HEK293 (cell line): Measurements from ENCODE around the gene LMNA.

ENCODE experiments used
- CTCF ChIA-PET: fragments of 350-600 bp; formaldehyde crosslinking; extraction: SDS; loops from one replicate; lab custom pipeline; 2021; ENCODE audit warnings: antibody characterized with exemption; lab: Yijun Ruan, JAX
- POLR2A ChIA-PET: fragments of 300-600 bp; formaldehyde crosslinking; extraction: SDS; loops from one replicate; lab custom pipeline; 2020; ENCODE audit warnings: antibody characterized with exemption, inconsistent platforms; lab: Yijun Ruan, JAX
- H3K27ac ChIP-seq: fragments of 200-500 bp; sonication (Bioruptor generic); 2 replicates; pipeline ENCODE4 v1.5.1; 2014; ENCODE audit warnings: low read depth, low read length, control low read depth, inconsistent platforms; ENCODE audit errors: extremely low read depth
- H3K36me3 ChIP-seq, 2 experiments: fragments of 200-500 bp in 1 of 2; sonication (Bioruptor generic) in 1 of 2; 1 replicate in 1 of 2; 2 replicates in 1 of 2; pipeline ENCODE4 v1.5.1; 2014 to 2017; ENCODE audit warnings: inconsistent platforms in 2 of 2, low read length in 2 of 2; ENCODE audit not compliant: control insufficient read depth in 2 of 2, insufficient read depth in 1 of 2
- H3K4me1 ChIP-seq: fragments of 200-500 bp; sonication (Bioruptor generic); 2 replicates; pipeline ENCODE4 v1.5.1; 2014; ENCODE audit warnings: mild to moderate bottlenecking, low read length, inconsistent platforms; ENCODE audit not compliant: control insufficient read depth, insufficient read depth
- H3K4me3 ChIP-seq: 2 replicates; pipeline ENCODE4 v1.5.1; 2011; ENCODE audit warnings: low read depth, mild to moderate bottlenecking, control low read depth, low read length, moderate library complexity
- H3K9me3 ChIP-seq: fragments of 200-500 bp; sonication (Bioruptor generic); 2 replicates; pipeline ENCODE4 v1.5.1; 2014; ENCODE audit warnings: low read depth, low read length, inconsistent platforms; ENCODE audit not compliant: control insufficient read depth, insufficient read depth
- GLI2 ChIP-seq: fragments of 450-650 bp; formaldehyde crosslinking; IDR thresholded peaks from 2 replicates; pipeline ENCODE4; 2017; ENCODE audit warnings: missing biosample characterization, missing genetic modification characterization, low read depth, borderline replicate concordance
- PRDM2 ChIP-seq: fragments of 450-650 bp; formaldehyde crosslinking; IDR thresholded peaks from 2 replicates; pipeline ENCODE4 v1.5.1; 2016; ENCODE audit warnings: missing biosample characterization, missing genetic modification characterization, borderline replicate concordance
- RBAK ChIP-seq: fragments of 450-650 bp; formaldehyde crosslinking; IDR thresholded peaks from 2 replicates; pipeline ENCODE4 v1.5.1; 2016; ENCODE audit warnings: missing biosample characterization, missing genetic modification characterization
- TRIM28 ChIP-seq: IDR thresholded peaks from 2 replicates; pipeline ENCODE4 v1.6.1; 2011; ENCODE audit warnings: low read length, control low read depth, borderline replicate concordance
- ZBTB21 ChIP-seq: fragments of 450-650 bp; formaldehyde crosslinking; IDR thresholded peaks from 2 replicates; pipeline ENCODE4 v1.5.1; 2017; ENCODE audit warnings: missing biosample characterization, missing genetic modification characterization
- ZBTB26 ChIP-seq: fragments of 450-650 bp; formaldehyde crosslinking; optimal IDR thresholded peaks from 2 replicates; pipeline ENCODE3; 2016; ENCODE audit warnings: missing biosample characterization, mild to moderate bottlenecking, missing genetic modification characterization
- ZBTB6 ChIP-seq: fragments of 450-650 bp; formaldehyde crosslinking; IDR thresholded peaks from 2 replicates; pipeline ENCODE4 v1.5.1; 2017; ENCODE audit warnings: missing biosample characterization, missing genetic modification characterization
- ZEB2 ChIP-seq: fragments of 450-650 bp; formaldehyde crosslinking; IDR thresholded peaks from 2 replicates; pipeline ENCODE4 v1.5.1; 2016; ENCODE audit warnings: missing biosample characterization, missing genetic modification characterization
- ZNF10 ChIP-seq: fragments of 450-650 bp; formaldehyde crosslinking; IDR thresholded peaks from 2 replicates; pipeline ENCODE4 v1.5.1; 2017; ENCODE audit warnings: missing biosample characterization, missing genetic modification characterization
- ZNF133 ChIP-seq: fragments of 450-650 bp; formaldehyde crosslinking; IDR thresholded peaks from 2 replicates; pipeline ENCODE4 v1.5.1; 2016; ENCODE audit warnings: missing biosample characterization, missing genetic modification characterization
- ZNF211 ChIP-seq: fragments of 450-650 bp; formaldehyde crosslinking; IDR thresholded peaks from 2 replicates; pipeline ENCODE4 v1.5.1; 2016; ENCODE audit warnings: low read depth, missing biosample characterization, missing genetic modification characterization
- ZNF324 ChIP-seq: fragments of 450-650 bp; formaldehyde crosslinking; IDR thresholded peaks from 2 replicates; pipeline ENCODE4 v1.5.1; 2016; ENCODE audit warnings: missing biosample characterization, missing genetic modification characterization
- ZNF391 ChIP-seq: fragments of 450-650 bp; formaldehyde crosslinking; IDR thresholded peaks from 2 replicates; pipeline ENCODE4 v1.5.1; 2016; ENCODE audit warnings: low read depth, missing biosample characterization, missing genetic modification characterization, borderline replicate concordance
- ZNF501 ChIP-seq: fragments of 450-650 bp; formaldehyde crosslinking; IDR thresholded peaks from 2 replicates; pipeline ENCODE4 v1.5.1; 2016; ENCODE audit warnings: missing biosample characterization, missing genetic modification characterization
- ZNF510 ChIP-seq: fragments of 450-650 bp; formaldehyde crosslinking; IDR thresholded peaks from 2 replicates; pipeline ENCODE4 v1.5.1; 2018; ENCODE audit warnings: mild to moderate bottlenecking, missing genetic modification characterization, missing biosample characterization; ENCODE audit not compliant: insufficient replicate concordance
- ZNF513 ChIP-seq: fragments of 450-650 bp; IDR thresholded peaks from 2 replicates; pipeline ENCODE4 v1.5.1; 2018; ENCODE audit warnings: missing biosample characterization, missing genetic modification characterization
- ZNF514 ChIP-seq: fragments of 450-650 bp; formaldehyde crosslinking; IDR thresholded peaks from 2 replicates; pipeline ENCODE4 v1.5.1; 2016; ENCODE audit warnings: missing biosample characterization, missing genetic modification characterization
- ZNF549 ChIP-seq: fragments of 450-650 bp; IDR thresholded peaks from 2 replicates; pipeline ENCODE4 v1.5.1; 2018; ENCODE audit warnings: missing biosample characterization, missing genetic modification characterization, mild to moderate bottlenecking, inconsistent platforms, moderate library complexity
- ZNF660 ChIP-seq: fragments of 450-650 bp; IDR thresholded peaks from 2 replicates; pipeline ENCODE4 v1.5.1; 2018; ENCODE audit warnings: missing biosample characterization, mild to moderate bottlenecking, missing genetic modification characterization
- ZNF692 ChIP-seq: fragments of 450-650 bp; formaldehyde crosslinking; IDR thresholded peaks from 2 replicates; pipeline ENCODE4 v1.5.1; 2016; ENCODE audit warnings: missing biosample characterization, missing genetic modification characterization
- ZNF76 ChIP-seq: fragments of 450-650 bp; formaldehyde crosslinking; IDR thresholded peaks from 2 replicates; pipeline ENCODE4; 2016; ENCODE audit warnings: low read depth, missing biosample characterization, missing genetic modification characterization, borderline replicate concordance
- ZNF777 ChIP-seq: fragments of 450-650 bp; formaldehyde crosslinking; IDR thresholded peaks from 2 replicates; pipeline ENCODE4 v1.5.1; 2017; ENCODE audit warnings: missing biosample characterization, missing genetic modification characterization, borderline replicate concordance

LMNA gene

GRCh38 chr1:156096640-156097391, 17.7 kb upstream of the LMNA start (continued):
- no peak for TF ChIP-seq PRDM2
- no peak for TF ChIP-seq ZNF514
- 0 out of 2 replicates have a peak, but pooled peaks have one; percentile 39 for TF ChIP-seq ZEB2
- TF ChIP-seq ZNF133: no peak
- no peak for TF ChIP-seq ZNF549

GRCh38 chr1:156097499-156098178, 16.9 kb upstream of the LMNA start:
- no peak for TF ChIP-seq ZBTB21 (tag by site-specific recombination)
- no peak for TF ChIP-seq ZBTB6 (tag by site-specific recombination)
- no peak for TF ChIP-seq ZNF510 (tag by site-specific recombination)
- no peak for TF ChIP-seq ZNF10 (tag by site-specific recombination)
- TF ChIP-seq ZNF391 (tag by site-specific recombination): no peak
- TF ChIP-seq TRIM28: no peak
- no peak for TF ChIP-seq RBAK (tag by site-specific recombination)
- no peak for TF ChIP-seq GLI2 (tag by site-specific recombination)
- no peak for TF ChIP-seq ZNF501 (tag by site-specific recombination)
- TF ChIP-seq ZNF324 (tag by site-specific recombination): no peak
- no peak for TF ChIP-seq ZNF660 (tag by site-specific recombination)
- no peak for TF ChIP-seq ZNF777 (tag by site-specific recombination)
- no peak for TF ChIP-seq ZNF76 (tag by site-specific recombination)
- TF ChIP-seq ZNF211 (tag by site-specific recombination): no peak
- TF ChIP-seq ZNF513 (tag by site-specific recombination): no peak
- no peak for TF ChIP-seq ZNF692 (tag by site-specific recombination)
- no peak for TF ChIP-seq ZBTB26 (tag by site-specific recombination)
- Histone ChIP-seq H3K4me3 (no peak overlapping the region), H3K9me3 (no peaks in the 10 kb centered on the region), H3K36me3 (peaks cover 0 to 4% of the 10 kb centered on the region in 2 experiments; a peak in 2 of 3 replicates), H3K4me1 (no peaks in the 10 kb centered on the region), H3K27ac (no peak overlapping the region)
- POLR2A ChIA-PET: interaction anchor here (1.7 to 10.1 kb wide), 4 partner anchors 17 to 115 kb away, joined by 6 to 63 read pairs (median 12); partner anchors contain the start of genes LMNA and PMF1
- CTCF ChIA-PET: interaction anchor here (0.5 to 22.5 kb wide), 17 partner anchors 8 to 232 kb away, joined by 3 to 1029 read pairs (median 4); partner anchors contain the start of genes LMNA and PAQR6
